HG02798 (cell line): Measurements from ENCODE around the gene TYMS.

Source experiments
- ATAC-seq: cut with Tn5 transposase; IDR thresholded peaks from one replicate; pipeline ENCODE4 v1.9.1; 2021; ENCODE audit warnings: mild to moderate bottlenecking; ENCODE audit not compliant: unreplicated experiment, poor library complexity

The TYMS gene

GRCh38 chr18:708096-708495 lies 50.6 kb downstream of the TYMS start:
- no peak for ATAC-seq

GRCh38 chr18:709771-710170 lies 52.3 kb downstream of the TYMS start:
- no peak for ATAC-seq

- ATAC-seq, result no peak
These were observed 53.2 kb downstream of the TYMS start for GRCh38 chr18:710418-711300.

GRCh38 chr18:711310-711656 lies 53.8 kb downstream of the TYMS start:
- no peak for ATAC-seq

GRCh38 chr18:711657-712400 lies 54.4 kb downstream of the TYMS start:
- peak; percentile 64 for ATAC-seq

GRCh38 chr18:712401-713134 lies 55.1 kb downstream of the TYMS start, which contains the start of gene ENOSF1:
Gene ENOSF1, minus strand, starts transcription at chr18:712630. Its CDS starts 43 bp downstream, at chr18:712587.
- ATAC-seq, result peak; percentile 89

- ATAC-seq, result no peak
These were observed 55.7 kb downstream of the TYMS start for GRCh38 chr18:713135-713490.

GRCh38 chr18:715626-716025 lies 58.2 kb downstream of the TYMS start:
- ATAC-seq, result no peak

- ATAC-seq, result no peak
These were observed 59.5 kb downstream of the TYMS start for GRCh38 chr18:717003-717402.
